ENCODE measurements around the gene NAPSA.
"Not testable (repeated sequence)": the region's sequence is repeated elsewhere in the genome, so short reads cannot be mapped to it uniquely, and the experiment has no call there.

DNA sequence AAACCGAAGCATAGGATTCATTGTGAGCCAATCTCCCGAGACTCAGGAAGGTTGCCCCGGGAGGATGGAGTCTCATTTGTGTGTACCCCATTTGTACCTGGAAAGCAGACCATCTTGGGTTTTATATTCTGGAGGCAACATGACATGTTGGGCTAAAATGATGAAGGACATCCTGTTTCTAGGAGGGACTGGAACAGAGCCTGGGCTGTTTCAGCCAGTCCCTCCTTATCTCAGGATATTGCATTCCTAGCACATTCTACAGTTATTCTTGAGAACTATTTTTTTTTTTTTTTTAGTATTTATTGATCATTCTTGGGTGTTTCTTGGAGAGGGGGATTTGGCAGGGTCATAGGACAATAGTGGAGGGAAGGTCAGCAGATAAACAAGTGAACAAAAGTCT, 24.9 kb upstream of the NAPSA start:
- not testable (repeated sequence) for TF ChIP-seq EZH2 (IDR thresholded peaks at IDR 0.05; ENCODE audit: insufficient read depth, low read length)
- TF ChIP-seq, protein P1, sequence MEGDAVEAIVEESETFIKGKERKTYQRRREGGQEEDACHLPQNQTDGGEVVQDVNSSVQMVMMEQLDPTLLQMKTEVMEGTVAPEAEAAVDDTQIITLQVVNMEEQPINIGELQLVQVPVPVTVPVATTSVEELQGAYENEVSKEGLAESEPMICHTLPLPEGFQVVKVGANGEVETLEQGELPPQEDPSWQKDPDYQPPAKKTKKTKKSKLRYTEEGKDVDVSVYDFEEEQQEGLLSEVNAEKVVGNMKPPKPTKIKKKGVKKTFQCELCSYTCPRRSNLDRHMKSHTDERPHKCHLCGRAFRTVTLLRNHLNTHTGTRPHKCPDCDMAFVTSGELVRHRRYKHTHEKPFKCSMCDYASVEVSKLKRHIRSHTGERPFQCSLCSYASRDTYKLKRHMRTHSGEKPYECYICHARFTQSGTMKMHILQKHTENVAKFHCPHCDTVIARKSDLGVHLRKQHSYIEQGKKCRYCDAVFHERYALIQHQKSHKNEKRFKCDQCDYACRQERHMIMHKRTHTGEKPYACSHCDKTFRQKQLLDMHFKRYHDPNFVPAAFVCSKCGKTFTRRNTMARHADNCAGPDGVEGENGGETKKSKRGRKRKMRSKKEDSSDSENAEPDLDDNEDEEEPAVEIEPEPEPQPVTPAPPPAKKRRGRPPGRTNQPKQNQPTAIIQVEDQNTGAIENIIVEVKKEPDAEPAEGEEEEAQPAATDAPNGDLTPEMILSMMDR (IDR thresholded peaks at IDR 0.05; ENCODE audit: insufficient read depth, low read depth, low read length) = not testable (repeated sequence)

Data from astrocyte (in vitro differentiated cells and primary cell).